Measurements from ENCODE around the gene SLAMF7. TPM values are rescaled to one million over a fixed set of nuclear protein-coding genes. Genes with fewer than 3 reads are reported as not detected.

The SLAMF7 gene
- total RNA-seq, 1 experiment from 2014 or later = not detected

DNA sequence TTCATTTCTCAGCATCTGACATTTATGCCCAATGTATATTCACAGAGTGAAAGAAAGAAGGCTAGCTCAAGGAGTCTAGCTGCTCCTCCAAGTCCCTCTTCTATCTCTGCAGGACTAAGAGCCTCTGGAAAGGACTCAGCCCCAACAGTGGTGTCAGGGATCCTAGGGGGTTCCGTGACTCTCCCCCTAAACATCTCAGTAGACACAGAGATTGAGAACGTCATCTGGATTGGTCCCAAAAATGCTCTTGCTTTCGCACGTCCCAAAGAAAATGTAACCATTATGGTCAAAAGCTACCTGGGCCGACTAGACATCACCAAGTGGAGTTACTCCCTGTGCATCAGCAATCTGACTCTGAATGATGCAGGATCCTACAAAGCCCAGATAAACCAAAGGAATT is 60.6 kb downstream of the SLAMF7 start:
- DNase-seq (ENCODE audit: extremely low read depth, low read depth) = no peak

DNA sequence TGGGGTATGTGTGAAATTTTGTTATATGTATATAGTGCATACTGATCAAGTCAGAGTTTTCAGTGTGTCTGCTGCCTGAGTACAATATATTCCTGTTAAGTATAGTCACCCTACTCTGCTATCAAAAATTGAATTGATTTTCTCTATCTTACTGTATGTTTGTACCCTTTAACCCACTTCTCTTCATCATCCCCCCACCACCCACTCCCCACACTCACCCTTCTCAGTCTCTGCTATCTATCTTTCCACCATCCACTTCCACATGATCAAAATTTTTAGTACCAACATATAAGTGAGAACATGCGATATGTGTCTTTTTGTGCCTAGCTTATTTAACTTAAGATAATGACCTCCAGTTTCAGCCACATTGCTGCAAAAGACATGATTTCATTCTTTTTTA is 61.1 kb downstream of the SLAMF7 start:
- DNase-seq (ENCODE audit: extremely low read depth, low read depth) = no peak

DNA sequence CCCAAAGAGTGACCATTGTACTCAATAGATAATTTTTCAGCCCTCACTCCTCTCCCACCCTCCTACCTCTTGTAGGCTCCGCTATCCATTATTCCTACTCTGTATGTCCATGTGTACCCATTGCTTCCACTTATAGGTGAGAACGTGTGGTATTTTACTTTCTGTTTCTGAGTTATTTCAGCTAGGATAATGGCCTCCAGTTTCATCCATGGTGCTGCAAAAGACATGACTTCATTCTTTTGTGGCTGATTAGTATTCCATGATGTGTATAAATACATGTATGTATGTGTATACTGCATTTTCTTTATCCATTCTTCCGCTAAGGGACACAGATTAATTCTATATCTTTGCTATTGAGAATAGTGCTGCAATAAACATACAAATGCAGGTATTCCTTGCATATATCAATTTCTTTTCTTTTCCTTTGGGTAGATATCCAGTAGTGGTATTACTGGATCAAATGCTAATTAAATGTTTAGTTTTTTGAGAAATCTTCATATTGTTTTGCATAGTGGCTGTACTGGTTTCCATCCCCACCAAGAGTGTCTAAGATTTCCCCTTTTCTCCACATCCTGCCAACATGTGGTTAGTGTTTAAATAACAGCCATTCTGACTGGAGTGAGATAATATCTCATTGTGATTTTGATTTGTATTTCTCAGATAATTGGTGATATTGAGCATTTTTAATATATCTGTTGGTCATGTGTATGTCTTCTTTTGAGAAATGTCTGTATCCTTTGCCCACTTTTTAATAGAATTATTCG is 61.8 kb downstream of the SLAMF7 start:
- DNase-seq (ENCODE audit: extremely low read depth, low read depth) = no peak

DNA sequence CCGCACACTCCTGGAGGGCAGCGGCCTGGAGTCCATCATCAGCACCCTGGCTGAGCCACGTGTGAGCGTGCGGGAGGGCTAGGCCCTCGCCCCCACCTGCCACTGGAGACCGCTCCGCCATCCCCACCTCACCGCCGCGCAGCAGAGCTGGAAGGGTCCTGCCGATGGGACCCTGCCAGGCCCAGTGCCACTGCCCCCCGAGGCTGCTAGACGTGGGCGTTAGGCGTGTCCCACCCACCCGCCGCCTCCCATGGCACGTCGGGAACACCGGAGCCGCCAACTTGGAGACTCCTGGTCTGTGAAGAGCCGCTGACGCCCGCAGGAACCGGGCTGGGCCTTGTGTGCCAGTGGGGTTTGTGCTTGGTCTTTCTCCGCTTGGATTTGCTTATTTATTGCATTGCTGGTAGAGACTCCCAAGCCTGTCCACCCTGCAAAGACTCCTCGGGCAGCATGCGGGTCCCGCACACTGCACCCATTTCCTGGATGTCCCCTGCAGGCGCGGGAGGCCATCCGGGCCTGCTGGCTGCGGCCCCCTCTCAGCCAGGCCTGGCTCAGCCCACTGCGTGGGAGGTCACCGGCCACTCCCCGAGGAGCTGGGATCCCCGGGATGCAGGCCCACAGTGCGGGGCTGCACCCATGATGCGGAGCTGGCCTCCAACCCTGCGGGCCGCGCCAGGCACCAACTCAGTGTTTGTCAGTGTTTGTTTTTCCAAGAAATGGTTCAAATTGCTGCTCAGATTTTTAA is 63.0 kb downstream of the SLAMF7 start:
- DNase-seq (ENCODE audit: extremely low read depth, low read depth) = no peak

Other genes with a start within 250 kb of the SLAMF7 start
- gene SLAMF6, start 216.0 kb upstream of the SLAMF7 start, total RNA-seq (2014; rRNA removed; shearing (Covaris generic)) = not detected in 2 replicates
- not detected in 2 replicates for gene CD84, start 159.8 kb upstream of the SLAMF7 start, total RNA-seq (2014; rRNA removed; shearing (Covaris generic))
- not detected in 2 replicates for gene SLAMF1, start 92.2 kb upstream of the SLAMF7 start, total RNA-seq (2014; rRNA removed; shearing (Covaris generic))
- not detected in 2 replicates for gene CD48, start 27.4 kb upstream of the SLAMF7 start, total RNA-seq (2014; rRNA removed; shearing (Covaris generic))
- gene LY9, start 56.9 kb downstream of the SLAMF7 start, total RNA-seq (2014; rRNA removed; shearing (Covaris generic)) = not detected in 2 replicates
- gene CD244, start 123.6 kb downstream of the SLAMF7 start, total RNA-seq (2014; rRNA removed; shearing (Covaris generic)) = not detected in 2 replicates
- not detected in 2 replicates for gene ITLN1, start 145.9 kb downstream of the SLAMF7 start, total RNA-seq (2014; rRNA removed; shearing (Covaris generic))
- gene ITLN2, start 215.6 kb downstream of the SLAMF7 start, total RNA-seq (2014; rRNA removed; shearing (Covaris generic)) = not detected in 2 replicates

Measured in NCI-H460 (cell line).